Calu3 (cell line): ENCODE data around the gene PCDHGA7. TPM values are rescaled to one million over a fixed set of nuclear protein-coding genes. Genes with fewer than 3 reads are reported as not detected.
"Not testable (repeated sequence)": the region's sequence is repeated elsewhere in the genome, so short reads cannot be mapped to it uniquely, and the experiment has no call there.

ENCODE experiments used
- Bru-seq: library from RNA; stranded (reverse); fragments of 400-500 nt; gene quantifications from one replicate; lab custom pipeline; 2021; lab: Mats Ljungman, UMichigan
- BruChase-seq, 2 experiments: library from RNA; stranded (reverse); fragments of 400-500 nt; gene quantifications; one replicate each; lab custom pipeline; 2021; lab: Mats Ljungman, UMichigan
- BruUV-seq: library from RNA; stranded (reverse); fragments of 400-500 nt; replicated peaks from 2 replicates; lab custom pipeline; 2021; lab: Mats Ljungman, UMichigan
- CTCF ChIA-PET: fragments of 300-600 bp; sonication (Branson Sonifier 250); formaldehyde crosslinking; loops from one replicate; lab custom pipeline; 2022; ENCODE audit warnings: antibody characterized with exemption; lab: Charles Lee
- DNase-seq: peaks from one replicate; pipeline ENCODE4 v3.0.0; 2022
- H3K27ac Mint-ChIP-seq: one replicate; pipeline ENCODE4 v1.8.0; 2022; ENCODE audit warnings: mixed read lengths; ENCODE audit not compliant: unreplicated experiment
- H3K27me3 Mint-ChIP-seq: one replicate; pipeline ENCODE4 v1.8.0; 2022; ENCODE audit warnings: mixed read lengths; ENCODE audit not compliant: unreplicated experiment
- H3K36me3 Mint-ChIP-seq: one replicate; pipeline ENCODE4 v1.8.0; 2022; ENCODE audit warnings: mild to moderate bottlenecking, moderate library complexity, mixed read lengths; ENCODE audit not compliant: insufficient read depth, unreplicated experiment
- H3K4me1 Mint-ChIP-seq: one replicate; pipeline ENCODE4 v1.8.0; 2022; ENCODE audit warnings: mild to moderate bottlenecking, low read depth, mixed read lengths; ENCODE audit not compliant: unreplicated experiment
- H3K4me3 Mint-ChIP-seq: one replicate; pipeline ENCODE4 v1.8.0; 2022; ENCODE audit warnings: mild to moderate bottlenecking, low read depth, moderate library complexity, mixed read lengths; ENCODE audit not compliant: unreplicated experiment
- H3K9me3 Mint-ChIP-seq: one replicate; pipeline ENCODE4 v1.8.0; 2022; ENCODE audit warnings: low read depth, mixed read lengths; ENCODE audit not compliant: unreplicated experiment
- CTCF ChIP-seq: fragments of 200-600 bp; IDR thresholded peaks from one replicate; pipeline ENCODE4 v1.8.0; 2022; ENCODE audit warnings: antibody characterized with exemption; ENCODE audit not compliant: unreplicated experiment
- intact Hi-C: fragments of 100-400 bp; cut with micrococcal nuclease; formaldehyde crosslinking; loops from one replicate; pipeline ENCODE4 v1.10.0; 2022; ENCODE audit not compliant: unreplicated experiment
- long read RNA-seq: library from polyadenylated mRNA; stranded (forward); transcript quantifications from one replicate; pipeline ENCODE4 v2.0.0, GENCODE V29; 2022
- total RNA-seq: library from RNA; stranded (reverse); gene quantifications from 2 replicates; pipeline ENCODE4 v1.2.3, GENCODE V29; 2022

PCDHGA7 gene
- total RNA-seq: 0.73 and 0.90 TPM in 2 replicates
- percentile 27 among the genes with signal in this experiment for Bru-seq, nascent RNA
- percentile 54 among the genes with signal in this experiment for BruChase-seq, experiment 1, labeled RNA remaining after a 6-hour chase
- BruChase-seq, experiment 2, labeled RNA remaining after a 2-hour chase: percentile 40 among the genes with signal in this experiment
- long read RNA-seq: 0 reads

GRCh38 chr5:141382469-141383294 is at the start of gene PCDHGA7:
Gene PCDHGA7, plus strand, starts transcription at chr5:141382742. Its CDS starts 158 bp downstream, at chr5:141382900.
- peaks cover 5% of the 10 kb centered on the region for H3K9me3 Mint-ChIP-seq
- peak within 1 kb of the TSS; percentile 55 for H3K4me3 Mint-ChIP-seq
- no TSS peak for BruUV-seq
- H3K27me3 Mint-ChIP-seq: no peaks in the 10 kb centered on the region
- CTCF ChIA-PET: no interaction called here
- intact Hi-C loops: no loop called here
- no peaks in the 10 kb centered on the region for H3K4me1 Mint-ChIP-seq
- H3K36me3 Mint-ChIP-seq: peaks cover 4% of the 10 kb centered on the region
- no peak for TF ChIP-seq CTCF
- H3K27ac Mint-ChIP-seq: no peak within 1 kb of the TSS
- DNase-seq: no peak

- no peaks in the 10 kb centered on the region for H3K4me1 Mint-ChIP-seq
- CTCF ChIA-PET: interaction anchor here (0.6 kb wide), 1 partner anchor 10 kb away, joined by 3 read pairs; no protein-coding TSS in a partner anchor
- H3K36me3 Mint-ChIP-seq: no peaks in the 10 kb centered on the region
- H3K9me3 Mint-ChIP-seq: peaks cover 23% of the 10 kb centered on the region
- TF ChIP-seq CTCF: no peak
- no peak within 1 kb of the TSS for H3K4me3 Mint-ChIP-seq
- no peaks in the 10 kb centered on the region for H3K27me3 Mint-ChIP-seq
- no peak within 1 kb of the TSS for H3K27ac Mint-ChIP-seq
- BruUV-seq: no TSS peak
- DNase-seq: no peak
- intact Hi-C loops: no loop called here
Measured at GRCh38 chr5:141338538-141339306, 43.8 kb upstream of the PCDHGA7 start, which contains the start of gene PCDHGA2. Gene PCDHGA2, plus strand, starts transcription at chr5:141338760.

GRCh38 chr5:141340781-141341354 is 41.7 kb upstream of the PCDHGA7 start:
- peaks cover 27% of the 10 kb centered on the region for H3K9me3 Mint-ChIP-seq
- H3K4me3 Mint-ChIP-seq, CTCF ChIA-PET, H3K27me3 Mint-ChIP-seq, H3K4me1 Mint-ChIP-seq, H3K36me3 Mint-ChIP-seq, intact Hi-C loops, BruUV-seq, H3K27ac Mint-ChIP-seq, DNase-seq: not testable (repeated sequence)

GRCh38 chr5:141342773-141343172 is 39.8 kb upstream of the PCDHGA7 start:
- Mint-ChIP-seq H3K4me1 (no peaks in the 10 kb centered on the region), H3K4me3 (no peak overlapping the region), H3K27me3 (no peaks in the 10 kb centered on the region), H3K36me3 (no peaks in the 10 kb centered on the region), H3K9me3 (peaks cover 27% of the 10 kb centered on the region), H3K27ac (no peak overlapping the region)
- DNase-seq: no peak
- no TSS peak for BruUV-seq
- intact Hi-C loops: no loop called here
- CTCF ChIA-PET: no interaction called here
- no peak for TF ChIP-seq CTCF
